GM13976 (cell line): ENCODE data around the gene SLC35F2.
"Not testable (repeated sequence)": the region's sequence is repeated elsewhere in the genome, so short reads cannot be mapped to it uniquely, and the experiment has no call there.

ENCODE experiments used
- DNase-seq: peaks from one replicate; pipeline ENCODE4 v3.0.0; 2012; ENCODE audit warnings: low spot score
- in situ Hi-C: fragments of 300-500 bp; cut with MboI; formaldehyde crosslinking; loops from one replicate; pipeline ENCODE4 v1.12.0; 2022; ENCODE audit warnings: low sequenced_read_pairs, mixed read lengths, inconsistent platforms; ENCODE audit not compliant: unreplicated experiment
- TF ChIP-seq, protein P1 (sequence below): IDR thresholded peaks from 2 replicates; pipeline ENCODE4 v1.5.1; 2012; ENCODE audit warnings: borderline replicate concordance, mild to moderate bottlenecking; ENCODE audit not compliant: insufficient read depth; ENCODE audit errors: extremely low read depth, missing control alignments, control extremely low read depth

The SLC35F2 gene, protein sequence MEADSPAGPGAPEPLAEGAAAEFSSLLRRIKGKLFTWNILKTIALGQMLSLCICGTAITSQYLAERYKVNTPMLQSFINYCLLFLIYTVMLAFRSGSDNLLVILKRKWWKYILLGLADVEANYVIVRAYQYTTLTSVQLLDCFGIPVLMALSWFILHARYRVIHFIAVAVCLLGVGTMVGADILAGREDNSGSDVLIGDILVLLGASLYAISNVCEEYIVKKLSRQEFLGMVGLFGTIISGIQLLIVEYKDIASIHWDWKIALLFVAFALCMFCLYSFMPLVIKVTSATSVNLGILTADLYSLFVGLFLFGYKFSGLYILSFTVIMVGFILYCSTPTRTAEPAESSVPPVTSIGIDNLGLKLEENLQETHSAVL

DNA sequence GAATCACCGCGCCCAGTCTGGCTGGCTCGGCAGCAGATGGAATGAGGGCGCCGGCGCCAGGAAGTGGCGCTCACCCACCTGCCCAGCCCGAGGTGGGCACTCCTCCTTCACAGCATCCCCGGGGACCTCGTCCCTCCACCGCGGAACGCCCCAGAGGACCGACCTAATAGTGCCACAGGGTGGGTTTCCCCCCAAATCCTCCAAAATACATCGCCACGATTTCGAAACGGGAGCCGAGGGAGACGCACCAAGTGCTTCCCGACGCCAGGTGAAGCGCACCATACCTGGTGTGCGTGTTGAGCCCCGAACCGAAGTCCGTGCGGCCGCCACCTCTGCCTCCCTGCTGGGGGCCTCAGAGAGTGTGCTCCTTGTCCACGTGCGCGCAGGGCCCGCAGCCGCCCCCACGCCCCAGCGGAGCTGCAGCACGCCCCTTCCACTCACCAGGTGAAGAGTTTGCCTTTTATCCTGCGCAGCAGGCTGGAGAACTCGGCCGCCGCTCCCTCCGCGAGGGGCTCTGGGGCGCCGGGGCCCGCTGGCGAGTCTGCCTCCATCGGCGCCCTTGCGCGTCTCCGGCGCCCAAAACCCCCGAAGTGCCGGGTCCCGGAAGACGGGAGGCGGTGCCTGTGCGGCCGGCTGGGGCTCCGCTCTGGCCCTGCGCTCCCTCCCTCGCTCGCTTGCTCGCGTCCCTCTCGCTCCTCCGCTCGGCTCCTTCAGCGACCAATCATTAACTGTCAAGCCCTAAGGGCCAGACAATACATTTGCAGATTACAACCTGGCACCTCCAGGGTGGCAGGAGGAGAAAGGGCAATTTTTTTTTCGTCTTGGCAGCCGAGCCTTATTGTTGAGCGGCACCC, at the start of gene SLC35F2:
Gene SLC35F2, minus strand, starts transcription at position 571 of the 854 bp plus-strand sequence. Its CDS starts 20 bp downstream, at position 551.
- in situ Hi-C loops = no loop called here
- TF ChIP-seq, protein P1, sequence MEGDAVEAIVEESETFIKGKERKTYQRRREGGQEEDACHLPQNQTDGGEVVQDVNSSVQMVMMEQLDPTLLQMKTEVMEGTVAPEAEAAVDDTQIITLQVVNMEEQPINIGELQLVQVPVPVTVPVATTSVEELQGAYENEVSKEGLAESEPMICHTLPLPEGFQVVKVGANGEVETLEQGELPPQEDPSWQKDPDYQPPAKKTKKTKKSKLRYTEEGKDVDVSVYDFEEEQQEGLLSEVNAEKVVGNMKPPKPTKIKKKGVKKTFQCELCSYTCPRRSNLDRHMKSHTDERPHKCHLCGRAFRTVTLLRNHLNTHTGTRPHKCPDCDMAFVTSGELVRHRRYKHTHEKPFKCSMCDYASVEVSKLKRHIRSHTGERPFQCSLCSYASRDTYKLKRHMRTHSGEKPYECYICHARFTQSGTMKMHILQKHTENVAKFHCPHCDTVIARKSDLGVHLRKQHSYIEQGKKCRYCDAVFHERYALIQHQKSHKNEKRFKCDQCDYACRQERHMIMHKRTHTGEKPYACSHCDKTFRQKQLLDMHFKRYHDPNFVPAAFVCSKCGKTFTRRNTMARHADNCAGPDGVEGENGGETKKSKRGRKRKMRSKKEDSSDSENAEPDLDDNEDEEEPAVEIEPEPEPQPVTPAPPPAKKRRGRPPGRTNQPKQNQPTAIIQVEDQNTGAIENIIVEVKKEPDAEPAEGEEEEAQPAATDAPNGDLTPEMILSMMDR = peak; percentile 3
- DNase-seq = peak; percentile 90

DNA sequence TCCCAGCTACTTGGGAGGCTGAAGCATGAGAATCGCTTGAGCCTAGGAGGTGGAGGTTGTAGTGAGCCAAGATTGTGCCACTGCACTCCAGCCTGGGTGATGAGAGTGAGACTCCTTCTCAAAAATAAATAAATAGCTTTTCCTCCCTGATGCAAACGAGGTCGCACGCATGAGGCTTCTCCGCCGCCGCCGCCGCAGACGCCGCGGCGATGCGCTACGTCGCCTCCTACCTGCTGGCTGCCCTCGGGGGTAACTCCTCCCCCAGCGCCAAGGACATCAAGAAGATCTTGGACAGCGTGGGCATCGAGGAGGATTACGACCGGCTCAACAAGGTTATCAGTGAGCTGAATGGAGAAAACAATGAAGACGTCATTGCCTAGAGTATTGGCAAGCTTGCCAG, 49.6 kb upstream of the SLC35F2 start:
- DNase-seq = no peak
- in situ Hi-C loops = no loop called here
- TF ChIP-seq, protein P1 = no peak

DNA sequence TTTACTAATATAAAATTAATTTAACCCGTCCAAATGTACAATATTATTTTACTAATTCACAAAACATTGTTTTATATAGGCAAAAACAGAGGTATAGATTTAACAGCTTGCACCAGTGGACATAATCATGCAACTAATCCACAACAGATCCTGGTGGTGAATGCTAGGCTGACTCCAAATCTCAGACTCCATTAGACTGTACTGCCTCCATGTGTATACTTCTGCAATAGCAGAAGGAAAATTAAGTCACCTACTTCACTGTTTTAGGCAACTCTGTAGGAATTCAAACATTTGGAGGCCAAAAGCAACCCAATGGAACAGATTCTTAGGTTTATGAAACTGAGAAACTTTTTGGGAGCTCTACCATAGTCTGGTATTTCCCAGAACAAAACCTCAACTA, 39.7 kb upstream of the SLC35F2 start:
- peak; percentile 49 for DNase-seq
- in situ Hi-C loops = no loop called here
- TF ChIP-seq, protein P1 = peak; percentile 56

DNA sequence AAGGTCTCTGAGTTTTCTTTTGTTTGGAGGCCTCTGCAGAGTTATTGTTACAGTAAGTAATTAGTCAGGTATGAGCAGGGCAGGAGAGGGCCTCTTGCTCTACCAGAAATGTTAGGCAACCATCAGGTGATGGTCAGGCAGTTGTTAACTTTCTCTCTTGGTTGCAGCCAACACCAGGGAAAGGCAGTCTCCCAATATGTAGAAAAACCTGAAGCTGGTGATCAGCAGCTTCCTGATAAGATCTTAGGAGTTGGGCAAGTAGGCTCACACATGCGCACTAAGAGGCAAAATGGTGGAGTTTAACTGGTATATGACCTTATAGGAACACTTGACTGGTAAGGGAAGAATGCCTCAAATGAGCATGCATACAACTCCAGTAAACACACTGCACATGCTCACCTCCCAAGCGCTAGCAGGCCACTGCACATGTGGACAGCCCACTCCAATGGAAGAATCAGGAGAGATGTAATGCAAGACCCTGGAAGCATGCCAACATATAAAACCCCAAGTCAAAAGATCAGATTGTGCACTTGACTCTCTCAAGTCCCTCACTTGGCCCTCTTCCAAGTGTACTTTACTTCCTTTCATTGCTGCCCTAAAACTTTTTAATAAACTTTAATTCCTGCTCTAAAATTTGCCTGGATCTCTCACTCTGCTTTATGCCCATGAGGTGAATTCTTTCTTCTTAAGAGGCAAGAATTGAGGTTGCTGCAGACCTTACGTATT, 23.7 kb upstream of the SLC35F2 start:
- in situ Hi-C loops = no loop called here
- TF ChIP-seq, protein P1 = no peak
- no peak for DNase-seq

DNA sequence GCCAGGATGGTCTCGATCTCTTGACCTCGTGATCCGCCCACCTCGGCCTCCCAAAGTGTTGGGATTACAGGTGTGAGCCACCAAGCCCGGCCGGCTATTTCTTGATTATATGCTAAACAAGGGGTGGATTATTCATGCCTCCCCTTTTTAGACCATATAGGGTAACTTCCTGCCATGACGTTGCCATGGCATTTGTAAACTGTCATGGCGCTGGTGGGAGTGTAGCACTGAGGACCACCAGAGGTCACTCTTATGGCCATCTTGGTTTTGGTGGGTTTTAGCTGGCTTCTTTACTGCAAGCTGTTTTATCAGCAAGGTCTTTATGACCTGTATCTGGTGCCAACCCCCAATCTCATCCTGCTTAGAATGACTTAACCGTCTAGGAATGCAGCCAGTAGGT, 22.9 kb upstream of the SLC35F2 start:
- in situ Hi-C loops, DNase-seq: not testable (repeated sequence)

DNA sequence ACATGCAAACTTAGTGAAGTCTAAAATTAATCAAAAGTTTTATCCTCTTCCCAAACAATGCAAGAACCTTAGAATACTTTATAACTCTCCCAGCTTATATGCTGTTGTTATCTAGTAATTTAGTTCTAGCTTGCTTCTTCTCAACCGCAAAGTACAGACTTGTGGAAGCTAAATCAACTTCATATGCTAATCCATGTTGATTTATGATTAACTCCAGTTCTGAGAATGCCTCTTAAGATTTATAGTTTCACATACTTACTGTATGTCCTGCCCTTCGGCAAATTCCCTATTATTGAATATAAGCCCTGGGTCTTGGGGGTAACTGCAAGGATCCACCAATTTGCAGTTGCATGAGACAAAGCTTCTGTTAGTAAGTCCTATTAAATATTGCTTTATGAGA, 17.6 kb upstream of the SLC35F2 start:
- TF ChIP-seq, protein P1 = no peak
- no peak for DNase-seq
- in situ Hi-C loops = no loop called here
